Activated CD4-positive, alpha-beta T cell treated with anti-CD3 and anti-CD28 coated beads, Interleukin-2, Interleukin-4, amounts not matched to agents 100 ng/mL and 50 ng/mL, durations not matched to agents 16 hours and 8 hours (primary cell): ENCODE data around the gene CPNE6.

Experiments used
- DNase-seq: peaks from one replicate; pipeline ENCODE4 v3.0.0-alpha.2; 2020; ENCODE audit warnings: low spot score

Gene CPNE6

GRCh38 chr14:24069411-24069735, 2.0 kb upstream of the CPNE6 start:
- DNase-seq, result no peak

GRCh38 chr14:24070285-24071143, 848 bp upstream of the CPNE6 start:
- no peak for DNase-seq

- no peak for DNase-seq
Measured at GRCh38 chr14:24071836-24072430, 571 bp downstream of the CPNE6 start.

GRCh38 chr14:24072436-24072835, 1.1 kb downstream of the CPNE6 start:
- DNase-seq, result no peak

GRCh38 chr14:24072881-24073877, 1.8 kb downstream of the CPNE6 start:
- DNase-seq, result no peak

GRCh38 chr14:24074625-24075484, 3.5 kb downstream of the CPNE6 start:
- DNase-seq, result no peak

GRCh38 chr14:24075485-24076301, 4.3 kb downstream of the CPNE6 start:
- DNase-seq, result no peak

- DNase-seq, result no peak
Measured at GRCh38 chr14:24076302-24076601, 4.9 kb downstream of the CPNE6 start.

GRCh38 chr14:24077086-24077485, 5.7 kb downstream of the CPNE6 start:
- DNase-seq, result no peak

GRCh38 chr14:24078146-24078545, 6.8 kb downstream of the CPNE6 start:
- DNase-seq, result no peak

- DNase-seq, result no peak
Measured at GRCh38 chr14:24079491-24080141, 8.3 kb downstream of the CPNE6 start.

GRCh38 chr14:24080142-24080530, 8.8 kb downstream of the CPNE6 start:
- no peak for DNase-seq

GRCh38 chr14:24080888-24081738, 9.8 kb downstream of the CPNE6 start:
- DNase-seq, result peak; percentile 56

- no peak for DNase-seq
Measured at GRCh38 chr14:24081739-24082211, 10.4 kb downstream of the CPNE6 start.

- no peak for DNase-seq
Measured at GRCh38 chr14:24082411-24083080, 11.2 kb downstream of the CPNE6 start.

GRCh38 chr14:24083462-24083861, 12.1 kb downstream of the CPNE6 start:
- DNase-seq, result no peak

GRCh38 chr14:24084440-24084839, 13.1 kb downstream of the CPNE6 start:
- no peak for DNase-seq

- DNase-seq, result no peak
Measured at GRCh38 chr14:24085215-24085614, 13.9 kb downstream of the CPNE6 start.
